ENCODE measurements around the gene BRME1. TPM values are rescaled to one million over a fixed set of nuclear protein-coding genes. Genes with fewer than 3 reads are reported as not detected.

The BRME1 gene
- total RNA-seq, 1 experiment from 2014 or later: 17.4 TPM

DNA sequence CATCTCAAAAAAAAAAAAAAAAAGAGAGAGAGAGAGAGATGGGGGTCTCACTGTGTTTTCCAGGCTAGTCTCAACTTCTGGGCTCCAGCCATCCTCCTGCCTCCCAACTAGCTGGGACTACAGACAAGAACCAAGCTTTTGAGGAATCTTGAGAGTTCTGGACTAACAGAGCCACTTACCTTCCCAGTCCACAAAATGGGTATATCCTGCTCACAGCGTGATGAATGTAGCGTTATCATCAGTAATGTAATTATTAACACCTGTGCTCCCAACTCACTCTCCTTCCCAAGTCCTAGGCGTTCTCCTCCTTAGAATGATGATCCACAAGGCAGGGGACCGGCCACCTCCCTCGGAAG is 33.6 kb downstream of the BRME1 start:
- H3K4me3 Mint-ChIP-seq (ENCODE audit: unreplicated experiment): peak overlapping the region; percentile 72
- CTCF ChIA-PET: interaction anchor here (0.6 to 1.3 kb wide), 3 partner anchors 73 to 193 kb away, joined by 3 read pairs; a partner anchor contains a TSS

DNA sequence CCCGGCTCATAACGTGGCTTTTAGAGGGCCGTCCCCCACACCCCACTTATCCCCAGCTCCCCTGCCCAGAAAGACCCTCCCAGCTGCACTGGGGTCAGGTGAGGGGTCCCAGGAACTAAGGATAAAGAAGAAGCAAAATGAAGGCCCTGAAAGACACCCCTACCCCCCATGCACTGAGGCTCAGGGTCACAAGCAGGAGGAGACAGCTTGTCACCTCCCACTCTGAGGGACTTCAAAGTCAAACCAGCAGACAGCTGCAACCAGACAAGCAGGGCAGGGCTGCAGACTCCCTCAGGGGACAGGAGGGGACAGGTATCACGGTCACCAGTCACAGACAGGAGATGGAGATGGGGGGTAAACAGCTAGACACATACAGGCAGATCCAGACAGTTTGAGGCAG is 35.0 kb downstream of the BRME1 start:
- intact Hi-C loops (cut with micrococcal nuclease; ENCODE audit: unreplicated experiment): no loop called here
- no TSS peak for BruUV-seq (replicated peaks)
- H3K36me3 ChIP-seq (ENCODE audit: control insufficient read depth, insufficient read depth, low read length): no peaks in the 10 kb centered on the region
- no peaks in the 10 kb centered on the region for H3K9me3 Mint-ChIP-seq (ENCODE audit: unreplicated experiment)
- H3K4me3 ChIP-seq (ENCODE audit: low read depth, low read length): no peak overlapping the region
- TF ChIP-seq CTCF (IDR thresholded peaks at IDR 0.05; ENCODE audit: insufficient read depth in 1 of 2, low read depth in 1 of 2, low read length in 1 of 2, severe bottlenecking in 1 of 2, unreplicated experiment in 1 of 2): no peak
- H3K27ac Mint-ChIP-seq (ENCODE audit: unreplicated experiment): no peak overlapping the region
- H3K27me3 Mint-ChIP-seq (ENCODE audit: insufficient read depth, unreplicated experiment): peaks cover 6% of the 10 kb centered on the region
- H3K4me1 Mint-ChIP-seq (ENCODE audit: low read depth, unreplicated experiment): peaks cover 7% of the 10 kb centered on the region
- ChIA-PET CTCF (interaction anchor here (0.6 kb wide), 1 partner anchor 9 kb away, joined by 5 read pairs; no protein-coding TSS in a partner anchor), POLR2A (no interaction called here)
- no peak overlapping the region for H3K4me3 Mint-ChIP-seq (ENCODE audit: unreplicated experiment)
- no peaks in the 10 kb centered on the region for H3K9me3 ChIP-seq
- no peaks in the 10 kb centered on the region for H3K27me3 ChIP-seq (replicated peaks; ENCODE audit: control insufficient read depth, insufficient read depth, low read length)
- no peaks in the 10 kb centered on the region for H3K36me3 Mint-ChIP-seq (ENCODE audit: insufficient read depth, unreplicated experiment)
- no peak for DNase-seq
- H3K4me1 ChIP-seq: 0 out of 2 replicates have a peak, but pooled peaks cover 7% of the 10 kb centered on the region

More for the DNA sequence above, 33.6 kb downstream of the BRME1 start:
- TF ChIP-seq CTCF (IDR thresholded peaks at IDR 0.05; ENCODE audit: insufficient read depth in 1 of 2, low read depth in 1 of 2, low read length in 1 of 2, severe bottlenecking in 1 of 2, unreplicated experiment in 1 of 2): no peak
- H3K36me3 Mint-ChIP-seq (ENCODE audit: insufficient read depth, unreplicated experiment): no peaks in the 10 kb centered on the region
- H3K4me3 ChIP-seq (ENCODE audit: low read depth, low read length): peak overlapping the region; percentile 39
- no peak overlapping the region for H3K27ac Mint-ChIP-seq (ENCODE audit: unreplicated experiment)
- 0 out of 2 replicates have a peak, but pooled peaks cover 4% of the 10 kb centered on the region for H3K4me1 ChIP-seq
- H3K36me3 ChIP-seq (ENCODE audit: control insufficient read depth, insufficient read depth, low read length): no peaks in the 10 kb centered on the region
- H3K9me3 ChIP-seq: no peaks in the 10 kb centered on the region
- H3K27me3 ChIP-seq (replicated peaks; ENCODE audit: control insufficient read depth, insufficient read depth, low read length): no peaks in the 10 kb centered on the region
- H3K9me3 Mint-ChIP-seq (ENCODE audit: unreplicated experiment): no peaks in the 10 kb centered on the region
- DNase-seq: no peak
- no peaks in the 10 kb centered on the region for H3K27me3 Mint-ChIP-seq (ENCODE audit: insufficient read depth, unreplicated experiment)
- no TSS peak for BruUV-seq (replicated peaks)
- POLR2A ChIA-PET: interaction anchor here (0.6 kb wide), 1 partner anchor 264 kb away, joined by 12 read pairs; no protein-coding TSS in a partner anchor
- intact Hi-C loops (cut with micrococcal nuclease; ENCODE audit: unreplicated experiment): no loop called here
- peaks cover 7% of the 10 kb centered on the region for H3K4me1 Mint-ChIP-seq (ENCODE audit: low read depth, unreplicated experiment)

GRCh38 chr19:13869281-13869680 is 36.6 kb downstream of the BRME1 start:
- ChIA-PET POLR2A (no interaction called here), CTCF (no interaction called here)
- intact Hi-C loops (cut with micrococcal nuclease; ENCODE audit: unreplicated experiment): no loop called here
- no peak overlapping the region for H3K4me3 Mint-ChIP-seq (ENCODE audit: unreplicated experiment)
- H3K9me3 ChIP-seq: no peaks in the 10 kb centered on the region
- H3K27me3 ChIP-seq (replicated peaks; ENCODE audit: control insufficient read depth, insufficient read depth, low read length): no peaks in the 10 kb centered on the region
- H3K27ac Mint-ChIP-seq (ENCODE audit: unreplicated experiment): no peak overlapping the region
- H3K9me3 Mint-ChIP-seq (ENCODE audit: unreplicated experiment): no peaks in the 10 kb centered on the region
- TF ChIP-seq CTCF (IDR thresholded peaks at IDR 0.05; ENCODE audit: insufficient read depth in 1 of 2, low read depth in 1 of 2, low read length in 1 of 2, severe bottlenecking in 1 of 2, unreplicated experiment in 1 of 2): no peak
- H3K4me1 Mint-ChIP-seq (ENCODE audit: low read depth, unreplicated experiment): peaks cover 7% of the 10 kb centered on the region
- DNase-seq: no peak
- H3K27me3 Mint-ChIP-seq (ENCODE audit: insufficient read depth, unreplicated experiment): peaks cover 6% of the 10 kb centered on the region
- H3K4me3 ChIP-seq (ENCODE audit: low read depth, low read length): no peak overlapping the region
- no TSS peak for BruUV-seq (replicated peaks)
- no peaks in the 10 kb centered on the region for H3K36me3 ChIP-seq (ENCODE audit: control insufficient read depth, insufficient read depth, low read length)
- 0 out of 2 replicates have a peak, but pooled peaks cover 7% of the 10 kb centered on the region for H3K4me1 ChIP-seq
- H3K36me3 Mint-ChIP-seq (ENCODE audit: insufficient read depth, unreplicated experiment): no peaks in the 10 kb centered on the region
